K562 (cell line): ENCODE measurements around the gene CRYBG2. TPM values are rescaled to one million over a fixed set of nuclear protein-coding genes. Genes with fewer than 3 reads are reported as not detected.

Experiments
- BRCA1 ChIP-seq, 2 experiments: fragments of 450-650 bp in 1 of 2; sonication (generic) in 1 of 2; formaldehyde crosslinking in 1 of 2; IDR thresholded peaks; 2 replicates each; pipeline versions ENCODE4 v1.5.0 to v1.6.1; 2017 to 2020; ENCODE audit warnings: mild to moderate bottlenecking in 1 of 2, missing genetic modification reagents in 1 of 2
- ETV1 ChIP-seq: fragments of 450-650 bp; conservative IDR thresholded peaks from 2 replicates; pipeline ENCODE4 v1.6.1; 2016; ENCODE audit warnings: missing genetic modification characterization, control low read depth, low read depth, missing compliant biosample characterization
- SUPT5H ChIP-seq: fragments of 450-650 bp; IDR thresholded peaks from 2 replicates; pipeline ENCODE4 v1.6.1; 2016
- ZNF263 ChIP-seq: sonication (generic); formaldehyde crosslinking; IDR thresholded peaks from 2 replicates; pipeline ENCODE4 v1.8.0; 2022; ENCODE audit warnings: mild to moderate bottlenecking, missing genetic modification reagents, borderline replicate concordance
- polyA plus RNA-seq, 8 experiments: library from polyadenylated mRNA; depleted of rRNA in 4 of 8; stranded (reverse) in 5 of 8; unstranded in 3 of 8; fragments of >200 nt; fragmentation: Nextera tagmentation in 2 of 8; fragmentation: Illumina TruSeq in 1 of 8; extraction: Ambion mirVana in 2 of 8; extraction: Trizol in 1 of 8; gene quantifications; 2 replicates each; pipeline versions ENCODE4 v1.2.1 to v1.2.3, GENCODE V29; 2011 to 2014; ENCODE audit warnings: inconsistent platforms in 1 of 8, missing spikeins in 1 of 8
- total RNA-seq, 7 experiments: library from RNA; depleted of rRNA in 6 of 7; stranded (reverse); fragments of >200 nt in 6 of 7; fragmentation: Illumina TruSeq in 2 of 7; extraction: Trizol in 2 of 7; gene quantifications; 2 replicates each; pipeline versions ENCODE4 v1.2.1 to v1.2.3, GENCODE V29; 2011 to 2021; ENCODE audit warnings: low replicate concordance in 1 of 7
- TF ChIP-seq, protein P1 (sequence below): sonication (generic); formaldehyde crosslinking; IDR thresholded peaks from 2 replicates; pipeline ENCODE4 v1.8.0; 2023; ENCODE audit warnings: mild to moderate bottlenecking, missing genetic modification reagents
- TF ChIP-seq, protein P2 (sequence below): fragments of 250-450 bp; sonication (Bioruptor Pico); IDR thresholded peaks from 2 replicates; pipeline ENCODE4 v1.5.1; 2021; ENCODE audit warnings: mild to moderate bottlenecking

CRYBG2 gene
- total and polyA plus RNA-seq, 9 of the 15 experiments (the other 6 are each of a cell fraction or from before 2014, with no cell fraction given): 0.39 to 8.5 (median 3.7) TPM

GRCh38 chr1:26302733-26303405 is 51.1 kb downstream of the CRYBG2 start (continued):
- TF ChIP-seq, protein P1, sequence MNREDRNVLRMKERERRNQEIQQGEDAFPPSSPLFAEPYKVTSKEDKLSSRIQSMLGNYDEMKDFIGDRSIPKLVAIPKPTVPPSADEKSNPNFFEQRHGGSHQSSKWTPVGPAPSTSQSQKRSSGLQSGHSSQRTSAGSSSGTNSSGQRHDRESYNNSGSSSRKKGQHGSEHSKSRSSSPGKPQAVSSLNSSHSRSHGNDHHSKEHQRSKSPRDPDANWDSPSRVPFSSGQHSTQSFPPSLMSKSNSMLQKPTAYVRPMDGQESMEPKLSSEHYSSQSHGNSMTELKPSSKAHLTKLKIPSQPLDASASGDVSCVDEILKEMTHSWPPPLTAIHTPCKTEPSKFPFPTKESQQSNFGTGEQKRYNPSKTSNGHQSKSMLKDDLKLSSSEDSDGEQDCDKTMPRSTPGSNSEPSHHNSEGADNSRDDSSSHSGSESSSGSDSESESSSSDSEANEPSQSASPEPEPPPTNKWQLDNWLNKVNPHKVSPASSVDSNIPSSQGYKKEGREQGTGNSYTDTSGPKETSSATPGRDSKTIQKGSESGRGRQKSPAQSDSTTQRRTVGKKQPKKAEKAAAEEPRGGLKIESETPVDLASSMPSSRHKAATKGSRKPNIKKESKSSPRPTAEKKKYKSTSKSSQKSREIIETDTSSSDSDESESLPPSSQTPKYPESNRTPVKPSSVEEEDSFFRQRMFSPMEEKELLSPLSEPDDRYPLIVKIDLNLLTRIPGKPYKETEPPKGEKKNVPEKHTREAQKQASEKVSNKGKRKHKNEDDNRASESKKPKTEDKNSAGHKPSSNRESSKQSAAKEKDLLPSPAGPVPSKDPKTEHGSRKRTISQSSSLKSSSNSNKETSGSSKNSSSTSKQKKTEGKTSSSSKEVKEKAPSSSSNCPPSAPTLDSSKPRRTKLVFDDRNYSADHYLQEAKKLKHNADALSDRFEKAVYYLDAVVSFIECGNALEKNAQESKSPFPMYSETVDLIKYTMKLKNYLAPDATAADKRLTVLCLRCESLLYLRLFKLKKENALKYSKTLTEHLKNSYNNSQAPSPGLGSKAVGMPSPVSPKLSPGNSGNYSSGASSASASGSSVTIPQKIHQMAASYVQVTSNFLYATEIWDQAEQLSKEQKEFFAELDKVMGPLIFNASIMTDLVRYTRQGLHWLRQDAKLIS (CRISPR knock-in tag): no peak
- TF ChIP-seq BRCA1 (IDR thresholded peaks at IDR 0.05) (no peak), BRCA1 (CRISPR knock-in tag; IDR thresholded peaks at IDR 0.05) (no peak), ZNF263 (CRISPR knock-in tag) (no peak), SUPT5H (no peak), ETV1 (tag) (no peak)
- TF ChIP-seq, protein P2, sequence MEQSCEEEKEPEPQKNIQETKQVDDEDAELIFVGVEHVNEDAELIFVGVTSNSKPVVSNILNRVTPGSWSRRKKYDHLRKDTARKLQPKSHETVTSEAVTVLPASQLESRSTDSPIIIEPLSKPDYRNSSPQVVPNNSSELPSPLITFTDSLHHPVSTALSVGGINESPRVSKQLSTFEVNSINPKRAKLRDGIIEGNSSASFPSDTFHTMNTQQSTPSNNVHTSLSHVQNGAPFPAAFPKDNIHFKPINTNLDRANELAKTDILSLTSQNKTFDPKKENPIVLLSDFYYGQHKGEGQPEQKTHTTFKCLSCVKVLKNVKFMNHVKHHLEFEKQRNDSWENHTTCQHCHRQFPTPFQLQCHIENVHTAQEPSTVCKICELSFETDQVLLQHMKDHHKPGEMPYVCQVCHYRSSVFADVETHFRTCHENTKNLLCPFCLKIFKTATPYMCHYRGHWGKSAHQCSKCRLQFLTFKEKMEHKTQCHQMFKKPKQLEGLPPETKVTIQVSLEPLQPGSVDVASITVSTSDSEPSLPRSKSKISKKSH (CRISPR knock-in tag): no peak
